Activated CD4-positive, alpha-beta T cell treated with anti-CD3 and anti-CD28 coated beads for 36 hours (primary cell): ENCODE results near the gene FLNB. TPM values are rescaled to one million over a fixed set of nuclear protein-coding genes. Genes with fewer than 3 reads are reported as not detected.

Source experiments
- ATAC-seq: fragments of 200-7000 bp; cut with Tn5 transposase; one replicate; pipeline ENCODE4 v1.10.0; 2021; ENCODE audit warnings: mild to moderate bottlenecking, moderate library complexity
- CTCF ChIA-PET: fragments of 350-600 bp; sonication (Branson Sonifier 250); formaldehyde crosslinking; loops from one replicate; lab custom pipeline; 2021; ENCODE audit warnings: antibody characterized with exemption; lab: Charles Lee
- POLR2A ChIA-PET: fragments of 350-600 bp; sonication (Branson Sonifier 250); formaldehyde crosslinking; loops from one replicate; lab custom pipeline; 2021; ENCODE audit warnings: antibody characterized with exemption, inconsistent platforms; lab: Charles Lee
- DNase-seq: peaks from one replicate; pipeline ENCODE4 v3.0.0-alpha.2; 2020
- H3K27ac Mint-ChIP-seq: one replicate; pipeline ENCODE4 v1.8.0; 2021; ENCODE audit warnings: mixed read lengths
- H3K27me3 Mint-ChIP-seq: one replicate; pipeline ENCODE4 v1.8.0; 2021; ENCODE audit warnings: mixed read lengths
- H3K36me3 Mint-ChIP-seq: one replicate; pipeline ENCODE4 v1.8.0; 2021; ENCODE audit warnings: low read depth, mixed read lengths
- H3K4me1 Mint-ChIP-seq: one replicate; pipeline ENCODE4 v1.8.0; 2021; ENCODE audit warnings: mixed read lengths
- H3K4me3 Mint-ChIP-seq: one replicate; pipeline ENCODE4 v1.8.0; 2021; ENCODE audit warnings: mild to moderate bottlenecking, moderate library complexity, mixed read lengths
- H3K9me3 Mint-ChIP-seq: one replicate; pipeline ENCODE4 v1.8.0; 2021; ENCODE audit warnings: low read depth, mixed read lengths
- intact Hi-C, 2 experiments: fragments of 100-400 bp; cut with DNase I in 1 of 2; cut with micrococcal nuclease in 1 of 2; formaldehyde crosslinking; loops; one replicate each; pipeline versions ENCODE4 v1.14.2 to v1.15.1; 2022 to 2024; cut with DNase I, micrococcal nuclease
- total RNA-seq, 2 experiments: library from RNA; stranded (reverse); gene quantifications; one replicate each; pipeline ENCODE4 v1.2.3, GENCODE V29; 2021

FLNB gene
- total RNA-seq, 2 experiments from 2014 or later, result 25.4 to 29.1 TPM

DNA sequence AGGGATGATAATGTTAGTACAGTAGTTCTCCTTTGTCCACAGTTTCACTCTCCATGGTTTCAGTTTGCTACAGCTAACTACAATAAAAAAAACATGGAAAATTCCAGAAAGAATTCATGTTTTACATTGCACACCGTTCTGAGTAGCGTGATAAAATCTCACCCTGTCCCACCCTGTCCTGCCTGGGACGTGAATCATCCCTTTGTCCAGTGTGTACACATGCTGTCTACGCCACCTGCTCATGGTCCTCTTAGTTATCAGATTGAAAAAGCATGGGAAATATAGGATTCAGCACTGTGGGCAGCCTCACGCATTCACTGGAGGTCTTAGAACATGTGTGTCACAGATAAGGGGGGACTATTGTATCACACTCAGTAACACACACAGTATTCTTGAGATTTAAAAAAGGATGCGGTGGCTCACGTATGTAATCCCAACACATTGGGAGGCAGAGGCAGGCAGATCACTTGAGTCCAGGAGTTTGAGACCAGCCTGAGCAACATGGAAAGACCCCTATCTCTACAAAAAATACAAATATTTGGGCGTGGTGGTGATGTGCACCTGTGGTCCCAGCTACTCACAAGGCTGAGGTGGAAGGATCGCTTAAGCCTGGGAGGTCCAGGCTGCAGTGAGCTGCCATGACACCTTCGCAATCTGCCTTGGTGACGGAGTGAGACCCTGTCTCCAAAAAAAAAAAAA lies 8.7 kb upstream of the FLNB start:
- no peaks in the 10 kb centered on the region for H3K9me3 Mint-ChIP-seq

GRCh38 chr3:58000306-58001085 lies 7.7 kb upstream of the FLNB start:
- no peak for ATAC-seq
- H3K36me3 Mint-ChIP-seq, result no peaks in the 10 kb centered on the region
- ChIA-PET CTCF (interaction anchor here (0.6 to 0.8 kb wide), 3 partner anchors 52 to 596 kb away, joined by 3 read pairs; no protein-coding TSS in a partner anchor), POLR2A (no interaction called here)
- DNase-seq, result no peak
- H3K4me3 Mint-ChIP-seq, result no peak overlapping the region
- no peaks in the 10 kb centered on the region for H3K9me3 Mint-ChIP-seq
- peaks cover 14% of the 10 kb centered on the region for H3K4me1 Mint-ChIP-seq
- no peaks in the 10 kb centered on the region for H3K27me3 Mint-ChIP-seq
- H3K27ac Mint-ChIP-seq, result no peak overlapping the region
- intact Hi-C loops, result loop anchor here in 1 of 2 experiments (10.0 kb wide), 1 partner anchor 434 kb away; the partner anchor contains the start of gene PDHB

More for the DNA sequence above, 8.7 kb upstream of the FLNB start:
- ChIA-PET CTCF (interaction anchor here (0.6 to 0.7 kb wide), 2 partner anchors 178 to 414 kb away, joined by 3 to 4 read pairs; no protein-coding TSS in a partner anchor), POLR2A (no interaction called here)
- no peak for DNase-seq
- H3K27me3 Mint-ChIP-seq, result no peaks in the 10 kb centered on the region
- H3K27ac Mint-ChIP-seq, result no peak overlapping the region
- no peak for ATAC-seq
- H3K4me1 Mint-ChIP-seq, result peaks cover 14% of the 10 kb centered on the region
- H3K36me3 Mint-ChIP-seq, result no peaks in the 10 kb centered on the region
- intact Hi-C loops, result loop anchor here in 1 of 2 experiments (10.0 kb wide), 1 partner anchor 435 kb away; the partner anchor contains the start of gene PDHB
- no peak overlapping the region for H3K4me3 Mint-ChIP-seq

- Mint-ChIP-seq H3K36me3 (no peaks in the 10 kb centered on the region), H3K4me3 (no peak overlapping the region), H3K27me3 (no peaks in the 10 kb centered on the region), H3K4me1 (peaks cover 14% of the 10 kb centered on the region), H3K9me3 (no peaks in the 10 kb centered on the region), H3K27ac (no peak overlapping the region)
- intact Hi-C loops, result loop anchor here in 1 of 2 experiments (10.0 kb wide), 1 partner anchor 434 kb away; the partner anchor contains the start of gene PDHB
- ATAC-seq (no peak), DNase-seq (no peak)
- POLR2A ChIA-PET, result no interaction called here
- CTCF ChIA-PET, result interaction anchor here (0.7 to 0.8 kb wide), 2 partner anchors 52 to 165 kb away, joined by 3 read pairs; no protein-coding TSS in a partner anchor
Measured at GRCh38 chr3:58001086-58001467, 7.1 kb upstream of the FLNB start.

DNA sequence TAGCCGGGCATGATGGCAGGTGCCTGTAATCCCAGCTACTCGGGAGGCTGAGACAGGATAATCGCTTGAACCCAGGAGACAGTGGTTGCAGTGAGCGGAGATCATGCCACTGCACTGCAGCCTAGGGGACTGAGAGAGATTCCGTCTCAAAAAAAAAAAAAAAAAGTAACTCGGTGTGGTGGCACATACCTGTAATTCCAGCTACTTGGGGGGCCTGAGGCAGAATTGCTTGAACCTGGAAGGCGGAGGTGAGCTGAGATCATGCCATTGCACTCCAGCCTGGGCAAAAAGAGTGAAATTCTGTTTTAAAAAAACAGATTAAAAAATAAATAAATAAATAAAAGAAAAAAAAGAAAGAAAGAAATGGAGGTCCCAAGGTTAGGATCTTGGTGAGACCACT lies 6.2 kb upstream of the FLNB start:
- CTCF ChIA-PET, result interaction anchor here (0.7 kb wide), 1 partner anchor 182 kb away, joined by 3 read pairs; no protein-coding TSS in a partner anchor
- Mint-ChIP-seq H3K9me3 (no peaks in the 10 kb centered on the region), H3K4me1 (peaks cover 14% of the 10 kb centered on the region), H3K4me3 (no peak overlapping the region), H3K27me3 (no peaks in the 10 kb centered on the region), H3K36me3 (no peaks in the 10 kb centered on the region), H3K27ac (no peak overlapping the region)
- ATAC-seq (no peak), DNase-seq (no peak)
- POLR2A ChIA-PET, result no interaction called here
- intact Hi-C loops, result loop anchor here in 1 of 2 experiments (10.0 kb wide), 1 partner anchor 433 kb away; the partner anchor contains the start of gene PDHB

GRCh38 chr3:58003093-58003492 lies 5.1 kb upstream of the FLNB start:
- no peak for ATAC-seq
- POLR2A ChIA-PET, result no interaction called here
- H3K9me3 Mint-ChIP-seq, result no peaks in the 10 kb centered on the region
- intact Hi-C loops, result loop anchor here in 1 of 2 experiments (10.0 kb wide), 1 partner anchor 432 kb away; the partner anchor contains the start of gene PDHB
- no peaks in the 10 kb centered on the region for H3K36me3 Mint-ChIP-seq
- no peak overlapping the region for H3K27ac Mint-ChIP-seq
- CTCF ChIA-PET, result no interaction called here
- H3K27me3 Mint-ChIP-seq, result no peaks in the 10 kb centered on the region
- no peak overlapping the region for H3K4me3 Mint-ChIP-seq
- H3K4me1 Mint-ChIP-seq, result peaks cover 15% of the 10 kb centered on the region
- DNase-seq, result no peak

GRCh38 chr3:58004973-58005372 lies 3.2 kb upstream of the FLNB start:
- ChIA-PET CTCF (interaction anchor here (1.2 kb wide), 1 partner anchor 171 kb away, joined by 3 read pairs; no protein-coding TSS in a partner anchor), POLR2A (no interaction called here)
- ATAC-seq (no peak), DNase-seq (no peak)
- Mint-ChIP-seq H3K4me1 (peaks cover 8% of the 10 kb centered on the region), H3K27ac (no peak overlapping the region), H3K4me3 (no peak overlapping the region), H3K27me3 (no peaks in the 10 kb centered on the region), H3K36me3 (no peaks in the 10 kb centered on the region), H3K9me3 (no peaks in the 10 kb centered on the region)
- intact Hi-C loops, result loop anchor here in 1 of 2 experiments (5.0 to 10.0 kb wide), 2 partner anchors 430 to 487 kb away; partner anchors contain the start of genes KCTD6 and PDHB

DNA sequence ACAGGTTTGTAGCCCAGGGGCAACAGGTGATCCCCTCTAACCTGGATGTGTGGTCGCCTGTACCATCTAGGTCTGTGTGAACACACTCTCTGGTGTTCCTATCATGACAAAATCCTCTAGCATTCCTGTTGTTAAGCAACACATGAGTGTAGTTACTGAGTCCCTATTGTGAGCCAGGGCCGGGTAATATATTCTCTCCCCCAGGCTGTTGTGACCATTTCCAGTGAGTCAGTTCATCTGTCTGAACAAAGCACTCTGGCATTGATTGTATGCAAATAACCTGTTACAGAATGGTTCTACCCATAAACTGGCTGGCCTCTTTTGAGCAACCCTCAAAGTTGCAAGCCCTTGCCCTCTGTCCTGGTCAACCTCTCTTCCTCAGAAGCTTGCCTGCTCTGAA lies 2.6 kb upstream of the FLNB start:
- peaks cover 15% of the 10 kb centered on the region for H3K4me1 Mint-ChIP-seq
- ChIA-PET POLR2A (no interaction called here), CTCF (interaction anchor here (1.2 kb wide), 1 partner anchor 170 kb away, joined by 3 read pairs; no protein-coding TSS in a partner anchor)
- H3K36me3 Mint-ChIP-seq, result no peaks in the 10 kb centered on the region
- no peaks in the 10 kb centered on the region for H3K9me3 Mint-ChIP-seq
- no peaks in the 10 kb centered on the region for H3K27me3 Mint-ChIP-seq
- H3K4me3 Mint-ChIP-seq, result no peak overlapping the region
- intact Hi-C loops, result loop anchor here in 1 of 2 experiments (2.0 to 10.0 kb wide), 3 partner anchors 429 to 527 kb away; partner anchors contain the start of genes KCTD6 and PDHB
- ATAC-seq, result no peak
- H3K27ac Mint-ChIP-seq, result no peak overlapping the region
- no peak for DNase-seq

- peaks cover 22% of the 10 kb centered on the region for H3K4me1 Mint-ChIP-seq
- ChIA-PET POLR2A (no interaction called here), CTCF (interaction anchor here (1.1 to 1.8 kb wide), 4 partner anchors 19 to 212 kb away, joined by 3 to 7 read pairs (median 4); no protein-coding TSS in a partner anchor)
- intact Hi-C loops, result loop anchor here in 1 of 2 experiments (2.0 to 10.0 kb wide), 3 partner anchors 428 to 526 kb away; partner anchors contain the start of genes KCTD6 and PDHB
- no peak overlapping the region for H3K27ac Mint-ChIP-seq
- no peaks in the 10 kb centered on the region for H3K27me3 Mint-ChIP-seq
- no peaks in the 10 kb centered on the region for H3K36me3 Mint-ChIP-seq
- no peak overlapping the region for H3K4me3 Mint-ChIP-seq
- H3K9me3 Mint-ChIP-seq, result no peaks in the 10 kb centered on the region
- DNase-seq, result no peak
- ATAC-seq, result no peak
Measured at GRCh38 chr3:58006661-58007060, 1.6 kb upstream of the FLNB start.

GRCh38 chr3:58009026-58009748 lies 965 bp downstream of the FLNB start:
- intact Hi-C loops, result loop anchor here (2.0 to 10.0 kb wide), 6 partner anchors 26 to 483 kb away; partner anchors contain the start of genes KCTD6 (in 1 of the 2) and PDHB (in 1 of the 2)
- peaks cover 41% of the 10 kb centered on the region for H3K4me1 Mint-ChIP-seq
- H3K4me3 Mint-ChIP-seq, result peak overlapping the region; percentile 88
- peak; percentile 31 for ATAC-seq
- H3K27ac Mint-ChIP-seq, result peak overlapping the region; percentile 15
- DNase-seq, result peak; percentile 70
- CTCF ChIA-PET, result interaction anchor here (0.6 to 4.6 kb wide), 12 partner anchors 10 to 283 kb away, joined by 3 to 22 read pairs (median 4); no protein-coding TSS in a partner anchor
- POLR2A ChIA-PET, result no interaction called here
- H3K27me3 Mint-ChIP-seq, result no peaks in the 10 kb centered on the region
- no peaks in the 10 kb centered on the region for H3K9me3 Mint-ChIP-seq
- no peaks in the 10 kb centered on the region for H3K36me3 Mint-ChIP-seq

GRCh38 chr3:58009749-58010535 lies 1.7 kb downstream of the FLNB start:
- intact Hi-C loops, result loop anchor here (2.0 to 10.0 kb wide), 6 partner anchors 25 to 482 kb away; partner anchors contain the start of genes KCTD6 (in 1 of the 2) and PDHB (in 1 of the 2)
- ATAC-seq (no peak), DNase-seq (peak; percentile 31)
- Mint-ChIP-seq H3K4me3 (peak overlapping the region; percentile 88), H3K4me1 (peaks cover 41% of the 10 kb centered on the region), H3K9me3 (no peaks in the 10 kb centered on the region), H3K27ac (peak overlapping the region; percentile 15), H3K36me3 (no peaks in the 10 kb centered on the region), H3K27me3 (no peaks in the 10 kb centered on the region)
- ChIA-PET POLR2A (no interaction called here), CTCF (interaction anchor here (0.6 to 4.6 kb wide), 5 partner anchors 9 to 109 kb away, joined by 3 to 22 read pairs (median 6); no protein-coding TSS in a partner anchor)
